Measurements from ENCODE around the gene HBG1.

DNA sequence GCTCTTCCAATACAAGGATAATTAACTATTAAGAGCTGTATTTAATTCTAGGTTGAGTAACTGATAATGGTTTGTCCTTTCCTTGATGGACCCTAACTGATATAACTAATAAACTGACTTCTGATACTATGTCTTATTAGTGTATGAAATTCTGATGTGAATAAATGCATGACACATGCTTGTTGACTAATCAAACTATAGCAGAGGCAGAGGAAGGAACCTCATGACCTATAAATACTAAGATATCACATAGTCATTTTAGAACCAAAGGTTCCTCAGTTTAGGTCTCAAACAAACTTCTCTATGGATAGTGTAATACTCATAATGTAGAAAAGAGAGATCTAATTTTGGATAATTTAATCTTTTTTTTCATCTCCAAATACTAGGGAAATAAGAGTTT lies 10.6 kb downstream of the HBG1 start:
- TF ChIP-seq, protein P1, sequence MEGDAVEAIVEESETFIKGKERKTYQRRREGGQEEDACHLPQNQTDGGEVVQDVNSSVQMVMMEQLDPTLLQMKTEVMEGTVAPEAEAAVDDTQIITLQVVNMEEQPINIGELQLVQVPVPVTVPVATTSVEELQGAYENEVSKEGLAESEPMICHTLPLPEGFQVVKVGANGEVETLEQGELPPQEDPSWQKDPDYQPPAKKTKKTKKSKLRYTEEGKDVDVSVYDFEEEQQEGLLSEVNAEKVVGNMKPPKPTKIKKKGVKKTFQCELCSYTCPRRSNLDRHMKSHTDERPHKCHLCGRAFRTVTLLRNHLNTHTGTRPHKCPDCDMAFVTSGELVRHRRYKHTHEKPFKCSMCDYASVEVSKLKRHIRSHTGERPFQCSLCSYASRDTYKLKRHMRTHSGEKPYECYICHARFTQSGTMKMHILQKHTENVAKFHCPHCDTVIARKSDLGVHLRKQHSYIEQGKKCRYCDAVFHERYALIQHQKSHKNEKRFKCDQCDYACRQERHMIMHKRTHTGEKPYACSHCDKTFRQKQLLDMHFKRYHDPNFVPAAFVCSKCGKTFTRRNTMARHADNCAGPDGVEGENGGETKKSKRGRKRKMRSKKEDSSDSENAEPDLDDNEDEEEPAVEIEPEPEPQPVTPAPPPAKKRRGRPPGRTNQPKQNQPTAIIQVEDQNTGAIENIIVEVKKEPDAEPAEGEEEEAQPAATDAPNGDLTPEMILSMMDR (IDR thresholded peaks at IDR 0.05; ENCODE audit: low read length), result no peak
- no peak for TF ChIP-seq EZH2 (optimal IDR thresholded peaks at IDR 0.05; ENCODE audit: low read depth, low read length)
